ENCODE data around the gene TMEM208. TPM values are rescaled to one million over a fixed set of nuclear protein-coding genes. Genes with fewer than 3 reads are reported as not detected.

TMEM208 gene
- total and polyA plus RNA-seq, 4 experiments from 2014 or later = 35.5 to 99.1 (median 60.0) TPM

DNA sequence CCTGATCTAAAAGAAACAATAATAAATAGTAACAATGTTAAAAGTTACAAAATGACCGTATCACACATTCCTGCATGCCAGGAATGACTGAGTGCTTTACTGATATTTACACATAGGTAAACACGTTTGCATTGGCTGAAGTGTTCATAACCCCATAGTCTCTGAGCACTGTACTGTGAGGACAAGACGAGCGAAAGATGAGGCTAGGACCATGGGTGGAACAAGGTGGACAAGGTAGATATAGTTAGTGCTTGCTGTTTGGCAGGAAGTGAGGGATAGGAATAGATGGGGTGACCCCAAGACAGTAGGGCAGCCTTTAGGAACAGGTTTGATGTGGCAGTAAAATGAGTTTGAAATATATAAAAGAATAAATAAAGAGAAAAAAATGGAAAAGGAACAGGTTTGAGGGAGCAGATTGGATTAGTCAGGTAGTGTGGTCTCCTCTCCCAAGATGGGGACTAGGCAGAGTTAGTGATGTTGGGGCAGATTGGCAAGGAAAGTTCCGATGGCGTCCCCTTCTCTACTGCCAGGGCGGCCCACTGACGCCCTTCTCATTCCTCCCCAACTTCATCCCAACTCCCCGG is 35.4 kb upstream of the TMEM208 start:
- CTCF ChIA-PET (ENCODE audit: partially characterized antibody) = interaction anchor here (1.1 to 1.7 kb wide), 2 partner anchors 9 to 35 kb away, joined by 3 to 4 read pairs; no protein-coding TSS in a partner anchor
- Histone ChIP-seq H3K36me3 (ENCODE audit: insufficient read depth, low read length) (peaks cover 27% of the 10 kb centered on the region), H3K4me1 (ENCODE audit: insufficient read depth, low read length) (peaks cover 30% of the 10 kb centered on the region), H3K9me3 (ENCODE audit: control insufficient read depth in 1 of 2, low read length in 2 of 2) (no peaks in the 10 kb centered on the region), H3K4me3 (ENCODE audit: low read length in 2 of 2) (peak overlapping the region; percentile 84 to 87), H3K27ac (ENCODE audit: low read depth, low read length) (peak overlapping the region; percentile 80), H3K27me3 (ENCODE audit: insufficient read depth, low read length) (no peaks in the 10 kb centered on the region)
- Mint-ChIP-seq H3K27me3 (no peaks in the 10 kb centered on the region), H3K4me3 (peak overlapping the region; percentile 86 to 96 (median 90)), H3K9me3 (peaks cover 0 to 2% (median 0%) of the 10 kb centered on the region in 8 donors), H3K27ac (peak overlapping the region; percentile 75 to 95 (median 87)), H3K36me3 (peaks cover 11 to 37% of the 10 kb centered on the region in 2 donors), H3K4me1 (peaks cover 20 to 45% (median 34%) of the 10 kb centered on the region in 4 donors)
- POLR2A ChIA-PET (ENCODE audit: partially characterized antibody) = interaction anchor here (1.6 to 2.4 kb wide), 5 partner anchors 17 to 258 kb away, joined by 4 to 12 read pairs (median 9); no protein-coding TSS in a partner anchor
- no peak for DNase-seq
- intact Hi-C loops (cut with micrococcal nuclease) = no loop called here

DNA sequence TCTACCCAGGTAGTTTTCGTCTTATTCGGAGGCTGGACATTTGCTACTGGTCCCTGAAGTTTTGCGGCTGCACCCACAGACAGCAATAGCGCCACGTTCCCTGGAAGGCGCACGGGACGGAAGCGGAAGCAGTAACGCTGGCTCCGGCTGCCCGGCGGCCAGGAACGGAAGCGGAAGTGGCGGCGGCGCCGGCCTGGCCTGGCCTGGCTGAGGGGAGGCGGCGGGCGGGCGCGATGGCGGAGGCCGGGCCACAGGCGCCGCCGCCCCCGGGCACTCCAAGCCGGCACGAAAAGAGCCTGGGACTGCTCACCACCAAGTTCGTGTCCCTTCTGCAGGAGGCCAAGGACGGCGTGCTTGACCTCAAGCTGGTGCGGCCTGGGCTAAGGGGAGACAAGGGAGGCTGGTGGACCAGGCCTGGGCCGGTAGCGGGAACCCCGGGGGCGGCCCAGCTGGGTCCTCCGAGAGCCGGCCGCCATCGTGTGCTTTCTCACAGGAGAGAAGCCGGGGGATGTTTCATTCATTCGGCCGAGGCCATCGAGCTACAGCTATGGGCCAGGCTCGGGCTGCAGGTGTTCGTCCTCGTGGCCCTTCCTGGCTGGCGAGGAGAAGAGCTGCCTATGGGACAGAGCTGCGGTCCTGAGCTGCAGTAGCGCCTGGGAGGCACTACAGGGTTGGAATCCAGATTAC is 34.8 kb upstream of the TMEM208 start, which contains the start of gene E2F4:
Gene E2F4, plus strand, starts transcription at position 161 of the 687 bp plus-strand sequence. Its CDS starts 73 bp downstream, at position 234.
- peaks cover 24 to 50% (median 41%) of the 10 kb centered on the region in 4 donors for H3K4me1 Mint-ChIP-seq
- Histone ChIP-seq H3K4me1 (ENCODE audit: insufficient read depth, low read length) (peaks cover 30% of the 10 kb centered on the region), H3K27me3 (ENCODE audit: insufficient read depth, low read length) (no peaks in the 10 kb centered on the region), H3K36me3 (ENCODE audit: insufficient read depth, low read length) (peaks cover 34% of the 10 kb centered on the region), H3K9me3 (ENCODE audit: control insufficient read depth in 1 of 2, low read length in 2 of 2) (no peaks in the 10 kb centered on the region), H3K27ac (ENCODE audit: low read depth, low read length) (peak within 1 kb of the TSS; percentile 80), H3K4me3 (ENCODE audit: low read length in 2 of 2) (peak within 1 kb of the TSS; percentile 84 to 87)
- H3K27ac Mint-ChIP-seq = peak within 1 kb of the TSS; percentile 84 to 95 (median 91)
- peak; percentile 80 to 85 (median 83) for DNase-seq
- intact Hi-C loops (cut with micrococcal nuclease) = loop anchor here (2.0 kb wide), 2 partner anchors 35 to 55 kb away; partner anchors contain the start of genes FHOD1 and TMEM208
- POLR2A ChIA-PET (ENCODE audit: partially characterized antibody) = interaction anchor here (0.7 to 2.4 kb wide), 16 partner anchors 10 to 299 kb away, joined by 3 to 15 read pairs (median 4); partner anchors contain the start of genes HSF4 and TMEM208
- H3K9me3 Mint-ChIP-seq = peaks cover 0 to 2% (median 0%) of the 10 kb centered on the region in 8 donors
- peaks cover 17 to 44% of the 10 kb centered on the region in 2 donors for H3K36me3 Mint-ChIP-seq
- H3K4me3 Mint-ChIP-seq = peak within 1 kb of the TSS; percentile 86 to 96 (median 90)
- CTCF ChIA-PET (ENCODE audit: partially characterized antibody) = interaction anchor here (1.1 to 1.7 kb wide), 4 partner anchors 9 to 35 kb away, joined by 3 to 4 read pairs (median 4); partner anchors contain the start of genes FBXL8 and TRADD
- H3K27me3 Mint-ChIP-seq = no peaks in the 10 kb centered on the region

DNA sequence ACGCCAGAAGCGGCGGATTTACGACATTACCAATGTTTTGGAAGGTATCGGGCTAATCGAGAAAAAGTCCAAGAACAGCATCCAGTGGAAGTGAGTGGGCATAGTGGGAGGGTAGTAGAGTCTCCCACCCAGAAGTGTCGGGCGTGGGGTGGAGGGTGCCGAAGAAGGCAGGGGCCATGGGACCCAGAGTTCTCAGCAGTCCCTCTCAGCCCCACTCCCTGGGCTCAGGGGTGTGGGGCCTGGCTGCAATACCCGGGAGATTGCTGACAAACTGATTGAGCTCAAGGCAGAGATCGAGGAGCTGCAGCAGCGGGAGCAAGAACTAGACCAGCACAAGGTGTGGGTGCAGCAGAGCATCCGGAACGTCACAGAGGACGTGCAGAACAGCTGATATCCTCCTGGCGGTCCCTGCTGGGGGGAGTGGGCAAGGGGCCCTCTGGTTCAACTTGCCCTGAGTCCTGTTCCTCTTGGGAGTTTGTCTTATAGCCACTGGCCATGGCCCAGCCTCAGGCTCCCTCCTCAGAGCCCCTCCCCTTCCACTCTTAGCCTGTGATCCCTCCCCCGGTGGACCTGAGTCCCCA is 34.1 kb upstream of the TMEM208 start:
- CTCF ChIA-PET (ENCODE audit: partially characterized antibody) = interaction anchor here (0.8 to 1.7 kb wide), 6 partner anchors 10 to 38 kb away, joined by 3 to 4 read pairs (median 4); partner anchors contain the start of genes FBXL8, NOL3 and TRADD
- intact Hi-C loops (cut with micrococcal nuclease) = loop anchor here (2.0 kb wide), 2 partner anchors 34 to 54 kb away; partner anchors contain the start of genes FHOD1 and TMEM208
- Histone ChIP-seq H3K27me3 (ENCODE audit: insufficient read depth, low read length) (no peaks in the 10 kb centered on the region), H3K9me3 (ENCODE audit: control insufficient read depth in 1 of 2, low read length in 2 of 2) (no peaks in the 10 kb centered on the region), H3K36me3 (ENCODE audit: insufficient read depth, low read length) (peaks cover 41% of the 10 kb centered on the region), H3K4me3 (ENCODE audit: low read length in 2 of 2) (peak overlapping the region; percentile 84 to 87), H3K4me1 (ENCODE audit: insufficient read depth, low read length) (peaks cover 30% of the 10 kb centered on the region), H3K27ac (ENCODE audit: low read depth, low read length) (peak overlapping the region; percentile 80)
- DNase-seq = peak in 2 of 5 donors; percentile 30 to 61
- H3K36me3 Mint-ChIP-seq = peaks cover 22 to 51% of the 10 kb centered on the region in 2 donors
- POLR2A ChIA-PET (ENCODE audit: partially characterized antibody) = interaction anchor here (0.7 to 2.4 kb wide), 17 partner anchors 9 to 300 kb away, joined by 3 to 15 read pairs (median 5); partner anchors contain the start of genes HSF4 and TMEM208
- H3K27ac Mint-ChIP-seq = peak overlapping the region; percentile 74 to 94 (median 87)
- peak overlapping the region; percentile 86 to 96 (median 90) for H3K4me3 Mint-ChIP-seq
- no peaks in the 10 kb centered on the region for H3K27me3 Mint-ChIP-seq
- peaks cover 24 to 53% (median 41%) of the 10 kb centered on the region in 4 donors for H3K4me1 Mint-ChIP-seq
- H3K9me3 Mint-ChIP-seq = peaks cover 0 to 2% (median 0%) of the 10 kb centered on the region in 8 donors

DNA sequence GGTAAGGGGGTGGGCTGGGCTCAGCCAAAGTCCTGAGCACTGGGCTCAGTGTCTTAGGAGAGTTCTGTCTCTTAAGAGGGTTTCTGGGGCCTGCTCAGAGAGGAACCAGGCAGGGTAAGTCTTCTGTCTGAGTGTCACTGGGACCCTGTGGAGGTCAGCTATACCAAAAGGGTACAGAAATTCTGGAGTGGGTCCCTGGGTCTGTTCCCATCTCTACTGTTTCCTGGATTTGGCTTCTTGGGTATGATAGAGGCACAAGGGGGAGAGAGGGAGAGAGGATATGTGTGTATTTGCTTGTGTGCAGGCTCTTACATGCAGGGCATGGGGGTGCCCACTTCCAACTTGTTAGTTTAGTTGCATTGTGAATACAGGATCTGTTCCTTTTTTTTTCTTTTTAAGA is 33.4 kb upstream of the TMEM208 start:
- Mint-ChIP-seq H3K27me3 (no peaks in the 10 kb centered on the region), H3K27ac (peak overlapping the region; percentile 74 to 94 (median 86)), H3K36me3 (peaks cover 22 to 58% of the 10 kb centered on the region in 2 donors), H3K9me3 (peaks cover 0 to 2% (median 0%) of the 10 kb centered on the region in 8 donors), H3K4me3 (peak overlapping the region; percentile 86 to 96 (median 90)), H3K4me1 (peaks cover 24 to 59% (median 44%) of the 10 kb centered on the region in 4 donors)
- H3K36me3 ChIP-seq (ENCODE audit: insufficient read depth, low read length) = peaks cover 47% of the 10 kb centered on the region
- H3K4me1 ChIP-seq (ENCODE audit: insufficient read depth, low read length) = peaks cover 30% of the 10 kb centered on the region
- DNase-seq = no peak
- ChIA-PET POLR2A (ENCODE audit: partially characterized antibody) (interaction anchor here (1.1 to 2.4 kb wide), 11 partner anchors 9 to 260 kb away, joined by 3 to 15 read pairs (median 6); partner anchors contain the start of genes HSF4 and TMEM208), CTCF (ENCODE audit: partially characterized antibody) (interaction anchor here (0.8 to 1.7 kb wide), 4 partner anchors 8 to 38 kb away, joined by 3 to 5 read pairs (median 4); partner anchors contain the start of gene NOL3)
- H3K27ac ChIP-seq (ENCODE audit: low read depth, low read length) = peak overlapping the region; percentile 80
- no peaks in the 10 kb centered on the region for H3K27me3 ChIP-seq (ENCODE audit: insufficient read depth, low read length)
- no peaks in the 10 kb centered on the region for H3K9me3 ChIP-seq (ENCODE audit: control insufficient read depth in 1 of 2, low read length in 2 of 2)
- no peak overlapping the region for H3K4me3 ChIP-seq (ENCODE audit: low read length in 2 of 2)
- intact Hi-C loops (cut with micrococcal nuclease) = loop anchor here (2.0 kb wide), 2 partner anchors 33 to 53 kb away; partner anchors contain the start of genes FHOD1 and TMEM208

DNA sequence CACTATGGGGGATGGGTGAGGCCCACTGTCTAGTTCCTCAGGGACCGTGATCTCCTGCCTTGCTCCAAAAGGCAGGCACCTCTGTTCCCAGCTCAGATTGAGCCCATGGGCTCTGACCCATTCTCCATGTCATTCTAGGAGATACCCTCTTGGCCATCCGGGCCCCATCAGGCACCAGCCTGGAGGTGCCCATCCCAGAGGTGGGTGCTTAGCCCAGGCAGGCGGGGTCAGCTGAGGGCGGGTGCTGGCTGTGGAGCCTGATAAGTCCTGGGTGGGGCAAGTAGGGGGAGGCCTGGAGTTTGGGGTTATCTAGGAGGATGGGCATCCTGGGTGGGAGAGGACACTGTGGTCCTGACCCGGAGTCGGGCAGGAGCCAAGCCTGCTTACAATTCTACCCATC is 32.7 kb upstream of the TMEM208 start:
- H3K4me1 Mint-ChIP-seq = peaks cover 24 to 59% (median 44%) of the 10 kb centered on the region in 4 donors
- Histone ChIP-seq H3K4me1 (ENCODE audit: insufficient read depth, low read length) (peaks cover 30% of the 10 kb centered on the region), H3K9me3 (ENCODE audit: control insufficient read depth in 1 of 2, low read length in 2 of 2) (no peaks in the 10 kb centered on the region), H3K4me3 (ENCODE audit: low read length in 2 of 2) (no peak overlapping the region), H3K27ac (ENCODE audit: low read depth, low read length) (peak overlapping the region; percentile 80), H3K27me3 (ENCODE audit: insufficient read depth, low read length) (no peaks in the 10 kb centered on the region), H3K36me3 (ENCODE audit: insufficient read depth, low read length) (peaks cover 49% of the 10 kb centered on the region)
- intact Hi-C loops (cut with micrococcal nuclease) = no loop called here
- H3K4me3 Mint-ChIP-seq = peak overlapping the region in 7 of 8 donors; percentile 86 to 96 (median 89)
- H3K9me3 Mint-ChIP-seq = peaks cover 0 to 2% (median 0%) of the 10 kb centered on the region in 8 donors
- no peaks in the 10 kb centered on the region for H3K27me3 Mint-ChIP-seq
- POLR2A ChIA-PET (ENCODE audit: partially characterized antibody) = interaction anchor here (0.8 to 2.4 kb wide), 6 partner anchors 29 to 261 kb away, joined by 3 to 9 read pairs (median 6); partner anchors contain the start of genes HSF4 and TMEM208
- peaks cover 22 to 58% of the 10 kb centered on the region in 2 donors for H3K36me3 Mint-ChIP-seq
- peak in 1 of 5 donors; percentile 32 for DNase-seq
- peak overlapping the region in 6 of 7 donors; percentile 74 to 94 (median 85) for H3K27ac Mint-ChIP-seq
- CTCF ChIA-PET (ENCODE audit: partially characterized antibody) = interaction anchor here (1.0 to 1.4 kb wide), 3 partner anchors 9 to 216 kb away, joined by 3 to 5 read pairs (median 4); no protein-coding TSS in a partner anchor

DNA sequence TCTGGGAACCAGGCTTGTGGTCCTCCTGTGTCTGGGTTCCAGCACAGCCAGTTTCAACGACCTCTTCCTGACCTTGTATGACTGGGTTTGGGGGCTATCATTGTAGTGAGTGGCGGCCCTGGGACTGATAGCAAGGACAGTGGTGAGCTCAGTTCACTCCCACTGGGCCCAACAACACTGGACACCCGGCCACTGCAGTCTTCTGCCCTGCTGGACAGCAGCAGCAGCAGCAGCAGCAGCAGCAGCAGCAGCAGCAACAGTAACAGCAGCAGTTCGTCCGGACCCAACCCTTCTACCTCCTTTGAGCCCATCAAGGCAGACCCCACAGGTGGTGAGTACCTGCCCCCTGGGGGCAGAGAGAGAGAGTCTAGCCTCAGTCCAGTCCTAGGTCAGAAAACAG is 31.3 kb upstream of the TMEM208 start:
- no peaks in the 10 kb centered on the region for H3K9me3 ChIP-seq (ENCODE audit: control insufficient read depth in 1 of 2, low read length in 2 of 2)
- Mint-ChIP-seq H3K9me3 (peaks cover 0 to 2% (median 0%) of the 10 kb centered on the region in 8 donors), H3K36me3 (peaks cover 22 to 68% of the 10 kb centered on the region in 2 donors), H3K27me3 (no peaks in the 10 kb centered on the region), H3K4me3 (peak overlapping the region in 1 of 8 donors; percentile 10), H3K27ac (peak overlapping the region in 2 of 7 donors; percentile 35 to 71), H3K4me1 (peaks cover 24 to 59% (median 44%) of the 10 kb centered on the region in 4 donors)
- H3K4me3 ChIP-seq (ENCODE audit: low read length in 2 of 2) = no peak overlapping the region
- H3K4me1 ChIP-seq (ENCODE audit: insufficient read depth, low read length) = peaks cover 30% of the 10 kb centered on the region
- ChIA-PET POLR2A (ENCODE audit: partially characterized antibody) (interaction anchor here (1.1 to 1.4 kb wide), 2 partner anchors 36 to 49 kb away, joined by 4 to 6 read pairs; no protein-coding TSS in a partner anchor), CTCF (ENCODE audit: partially characterized antibody) (no interaction called here)
- peak in 1 of 5 donors; percentile 4 for DNase-seq
- intact Hi-C loops (cut with micrococcal nuclease) = no loop called here
- no peaks in the 10 kb centered on the region for H3K27me3 ChIP-seq (ENCODE audit: insufficient read depth, low read length)
- H3K27ac ChIP-seq (ENCODE audit: low read depth, low read length) = no peak overlapping the region
- peaks cover 54% of the 10 kb centered on the region for H3K36me3 ChIP-seq (ENCODE audit: insufficient read depth, low read length)

All from CD4-positive, alpha-beta memory T cell (primary cell).